ENCODE results near the gene LEKR1. TPM values are rescaled to one million over a fixed set of nuclear protein-coding genes. Genes with fewer than 3 reads are reported as not detected.

Gene LEKR1
- total and polyA plus RNA-seq, 2 donors (not counting 3 experiments of a cell fraction or from before 2014, with no cell fraction given), result 0.07 to 0.64 TPM

DNA sequence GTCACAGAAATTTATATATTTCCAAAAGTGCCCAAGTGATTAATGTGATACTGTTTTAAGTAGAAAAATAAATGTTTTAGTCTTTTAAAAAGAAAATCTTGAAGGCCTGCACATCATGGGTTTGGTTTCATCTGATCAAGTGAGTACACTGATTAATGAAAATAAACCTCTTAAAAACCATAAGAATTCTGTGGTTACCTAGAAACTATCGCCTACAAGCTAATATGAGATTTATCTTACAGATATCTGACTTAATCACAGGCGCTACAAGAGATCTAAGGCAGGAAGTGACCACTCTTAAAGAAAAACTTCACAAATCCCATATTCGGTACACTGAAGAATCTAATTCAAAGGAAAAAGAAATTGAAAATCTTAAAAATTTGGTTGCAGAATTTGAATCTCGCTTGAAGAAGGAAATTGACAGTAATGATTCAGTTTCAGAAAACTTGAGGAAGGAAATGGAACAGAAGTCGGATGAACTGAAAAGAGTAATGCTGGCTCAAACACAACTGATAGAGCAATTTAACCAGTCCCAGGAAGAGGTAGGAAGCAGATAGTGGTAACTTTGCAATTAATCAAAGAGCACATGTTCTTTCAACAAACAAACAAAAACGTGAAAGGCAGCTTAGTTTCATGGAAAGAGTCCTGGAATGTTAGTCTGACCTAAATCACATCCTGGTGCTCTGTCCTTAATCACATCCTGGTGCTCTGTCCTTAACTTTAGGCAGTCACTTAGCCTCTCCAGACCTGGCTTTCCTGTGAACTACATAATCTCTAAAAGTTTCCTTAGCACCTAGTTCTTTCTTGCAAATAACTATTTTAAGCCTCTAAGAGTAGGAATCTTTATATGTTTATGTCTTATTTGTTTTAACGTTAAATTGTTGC, 201.9 kb downstream of the LEKR1 start:
- Histone ChIP-seq H4K20me1 (replicated peaks; ENCODE audit: control insufficient read depth, extremely low read depth, insufficient read depth, low read length) (no peaks in the 10 kb centered on the region), H3K4me1 (ENCODE audit: control insufficient read depth, extremely low read depth, insufficient read depth, low read length) (peaks cover 12% of the 10 kb centered on the region), H3K9me1 (replicated peaks; ENCODE audit: control insufficient read depth, extremely low read depth, insufficient read depth, low read length) (no peaks in the 10 kb centered on the region), H3K9ac (replicated peaks; ENCODE audit: extremely low read depth, insufficient read depth, low read length) (no peak overlapping the region), H3K79me2 (ENCODE audit: control insufficient read depth, insufficient read depth, low read length) (no peaks in the 10 kb centered on the region), H2AFZ (ENCODE audit: low read depth, low read length) (peak overlapping the region; percentile 40), H3K27me3 (ENCODE audit: control insufficient read depth in 2 of 2, insufficient read depth in 2 of 2, low read length in 2 of 2) (no peaks in the 10 kb centered on the region), H3K36me3 (ENCODE audit: control insufficient read depth in 2 of 2, extremely low read depth in 1 of 2, insufficient read depth in 2 of 2, low read length in 2 of 2) (no peaks in the 10 kb centered on the region), H3K4me2 (ENCODE audit: insufficient read depth, low read length) (peak overlapping the region; percentile 19), H3K27ac (ENCODE audit: insufficient read depth, low read depth, low read length) (no peak overlapping the region), H3K4me3 (replicated peaks in 1 of 3; ENCODE audit: insufficient read depth in 1 of 3, low read depth in 1 of 3, low read length in 3 of 3) (peak overlapping the region in 1 of 3 experiments; percentile 19), H3K9me3 (replicated peaks; ENCODE audit: control insufficient read depth, insufficient read depth, low read length) (no peaks in the 10 kb centered on the region)
- CTCF ChIA-PET, result interaction anchor here (0.8 to 1.1 kb wide), 3 partner anchors 18 to 435 kb away, joined by 3 to 4 read pairs (median 3); no protein-coding TSS in a partner anchor
- no peak for TF ChIP-seq MYC (IDR thresholded peaks at IDR 0.05; ENCODE audit: low read depth, low read length)
- peak; percentile 48 for TF ChIP-seq POLR2AphosphoS5 (IDR thresholded peaks at IDR 0.05; ENCODE audit: insufficient read depth, low read depth, low read length)
- TF ChIP-seq GATA2 (IDR thresholded peaks at IDR 0.05; ENCODE audit: insufficient read depth, insufficient read length, low read depth, low read length), result peak; percentile 88
- peak; percentile 84 for FAIRE-seq
- dilution Hi-C loops (cut with MboI; ENCODE audit: extremely low pct_ligation_motif_present, low sequenced_read_pairs) (no loop called here), intact Hi-C loops (cut with micrococcal nuclease) (loop anchor here (2.0 kb wide), 1 partner anchor 53 kb away; no protein-coding TSS in a partner anchor)
- DNase-seq (ENCODE audit: low read depth, low spot score), result peak; percentile 47
- no TSS peak for BruUV-seq (replicated peaks)
- POLR2A ChIA-PET, result no interaction called here

DNA sequence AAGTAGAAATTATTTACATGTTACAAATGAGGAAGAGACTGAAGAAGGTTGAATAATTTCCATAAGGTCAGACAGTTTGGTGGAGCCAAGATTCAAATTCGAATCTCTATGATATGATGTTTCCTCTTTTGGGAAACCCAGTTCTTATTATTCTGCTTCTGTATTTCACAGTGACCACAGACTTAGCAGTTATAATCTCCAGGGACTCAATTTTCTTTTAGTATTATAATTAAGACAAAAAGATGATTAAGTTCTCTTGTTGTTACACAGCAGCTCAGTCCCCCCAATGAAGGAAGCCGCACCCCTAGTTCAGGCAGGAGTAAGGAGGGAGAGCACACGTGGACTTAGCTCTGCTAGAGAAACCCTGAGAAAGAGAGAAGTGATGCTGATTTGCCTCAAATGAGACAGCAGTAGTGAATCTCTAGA, 203.2 kb downstream of the LEKR1 start:
- Histone ChIP-seq H3K9me3 (replicated peaks; ENCODE audit: control insufficient read depth, insufficient read depth, low read length) (no peaks in the 10 kb centered on the region), H3K36me3 (ENCODE audit: control insufficient read depth in 2 of 2, extremely low read depth in 1 of 2, insufficient read depth in 2 of 2, low read length in 2 of 2) (no peaks in the 10 kb centered on the region), H3K4me2 (ENCODE audit: insufficient read depth, low read length) (no peak overlapping the region), H3K27me3 (ENCODE audit: control insufficient read depth in 2 of 2, insufficient read depth in 2 of 2, low read length in 2 of 2) (no peaks in the 10 kb centered on the region), H3K4me3 (replicated peaks in 1 of 3; ENCODE audit: insufficient read depth in 1 of 3, low read depth in 1 of 3, low read length in 3 of 3) (no peak overlapping the region), H4K20me1 (replicated peaks; ENCODE audit: control insufficient read depth, extremely low read depth, insufficient read depth, low read length) (no peaks in the 10 kb centered on the region), H3K27ac (ENCODE audit: insufficient read depth, low read depth, low read length) (no peak overlapping the region), H3K9ac (replicated peaks; ENCODE audit: extremely low read depth, insufficient read depth, low read length) (no peak overlapping the region), H2AFZ (ENCODE audit: low read depth, low read length) (no peak overlapping the region), H3K79me2 (ENCODE audit: control insufficient read depth, insufficient read depth, low read length) (no peaks in the 10 kb centered on the region), H3K9me1 (replicated peaks; ENCODE audit: control insufficient read depth, extremely low read depth, insufficient read depth, low read length) (no peaks in the 10 kb centered on the region), H3K4me1 (ENCODE audit: control insufficient read depth, extremely low read depth, insufficient read depth, low read length) (peaks cover 12% of the 10 kb centered on the region)
- FAIRE-seq (no peak), DNase-seq (ENCODE audit: low read depth, low spot score) (no peak)
- intact Hi-C loops (cut with micrococcal nuclease), result loop anchor here (2.0 kb wide), 1 partner anchor 51 kb away; no protein-coding TSS in a partner anchor
- BruUV-seq (replicated peaks), result no TSS peak
- TF ChIP-seq EZH2 (IDR thresholded peaks at IDR 0.05; ENCODE audit: borderline replicate concordance, low read depth, low read length, severe bottlenecking), result no peak
- no peak for TF ChIP-seq JUN (IDR thresholded peaks at IDR 0.05; ENCODE audit: borderline replicate concordance, insufficient read depth, insufficient read length, low read depth)
- TF ChIP-seq, protein P1, sequence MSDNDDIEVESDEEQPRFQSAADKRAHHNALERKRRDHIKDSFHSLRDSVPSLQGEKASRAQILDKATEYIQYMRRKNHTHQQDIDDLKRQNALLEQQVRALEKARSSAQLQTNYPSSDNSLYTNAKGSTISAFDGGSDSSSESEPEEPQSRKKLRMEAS (IDR thresholded peaks at IDR 0.05; ENCODE audit: insufficient read depth, insufficient read length), result no peak
- no peak for TF ChIP-seq MYC (IDR thresholded peaks at IDR 0.05; ENCODE audit: low read depth, low read length)
- TF ChIP-seq FOS (IDR thresholded peaks at IDR 0.05; ENCODE audit: borderline replicate concordance, insufficient read depth, low read length), result no peak
- no peak for TF ChIP-seq POLR2AphosphoS5 (IDR thresholded peaks at IDR 0.05; ENCODE audit: insufficient read depth, low read depth, low read length)
- TF ChIP-seq POLR2A (IDR thresholded peaks at IDR 0.05; ENCODE audit: low read depth, low read length), result no peak
- no peak for TF ChIP-seq GATA2 (IDR thresholded peaks at IDR 0.05; ENCODE audit: insufficient read depth, insufficient read length, low read depth, low read length)
- dilution Hi-C loops (cut with MboI; ENCODE audit: extremely low pct_ligation_motif_present, low sequenced_read_pairs), result no loop called here
- ChIA-PET CTCF (no interaction called here), POLR2A (no interaction called here)

Measured in endothelial cell of umbilical vein (primary cell).